GM19467 (cell line): ENCODE data around the gene VANGL1.

Experiments
- ATAC-seq: cut with Tn5 transposase; IDR thresholded peaks from one replicate; pipeline ENCODE4 v1.9.1; 2021; ENCODE audit warnings: mild to moderate bottlenecking, moderate library complexity; ENCODE audit not compliant: unreplicated experiment

VANGL1 gene

DNA sequence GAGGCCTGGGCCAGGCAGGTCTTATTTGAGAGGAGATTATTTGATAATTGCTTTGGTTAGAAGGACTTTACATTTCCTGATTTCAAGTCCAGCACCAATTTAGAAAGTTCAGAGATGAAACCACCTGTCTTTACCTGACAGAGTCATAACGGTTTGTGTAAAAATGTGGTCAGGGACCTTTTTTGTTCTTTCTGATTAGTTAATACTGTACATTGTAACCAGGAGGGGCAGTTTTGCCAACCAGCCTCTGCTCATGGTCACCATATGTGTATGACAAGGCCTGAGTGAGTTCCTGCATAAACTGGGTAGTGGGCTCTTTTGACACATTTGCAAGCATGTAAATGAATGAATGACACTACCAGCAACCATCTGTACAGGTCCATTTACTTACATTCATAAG lies 55.8 kb downstream of the VANGL1 start:
- ATAC-seq = no peak

DNA sequence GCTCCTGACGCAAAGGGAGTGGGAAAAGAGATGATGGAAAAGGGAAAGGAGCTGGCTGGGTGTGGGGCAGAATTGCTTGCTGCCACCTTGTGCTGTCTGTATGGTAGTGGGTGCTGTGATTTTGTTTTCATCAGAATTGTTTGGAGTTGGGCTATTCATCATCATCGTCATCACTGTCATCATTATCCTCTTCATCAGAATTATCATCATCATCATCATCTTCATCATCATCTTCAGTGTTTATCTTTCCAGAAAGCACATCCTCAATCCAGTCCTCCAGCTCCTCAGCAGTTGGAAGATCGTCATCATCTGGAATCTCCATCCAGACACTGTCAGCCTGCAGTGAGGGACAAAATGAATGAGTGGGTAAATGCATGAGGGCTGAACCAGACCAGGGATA lies 59.3 kb downstream of the VANGL1 start:
- no peak for ATAC-seq

DNA sequence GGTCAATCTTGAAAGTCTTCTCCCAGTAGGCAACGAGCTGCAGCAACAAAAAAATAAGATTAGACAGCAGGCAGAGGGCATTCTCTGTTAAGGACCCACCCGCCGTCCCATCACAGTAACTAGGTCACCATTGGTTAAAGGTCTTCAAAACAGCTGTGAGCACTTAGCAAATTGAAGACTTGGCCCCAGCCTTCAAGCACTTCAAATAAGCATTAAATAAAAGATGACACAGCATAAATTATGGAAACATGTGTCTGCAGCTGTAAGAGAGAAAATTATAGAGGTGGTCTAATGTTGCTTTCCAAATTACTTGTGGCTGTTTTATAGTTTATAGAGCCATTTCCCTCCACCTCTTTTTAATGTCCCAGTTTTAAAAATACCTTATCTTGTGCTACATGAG lies 61.2 kb downstream of the VANGL1 start:
- ATAC-seq = no peak

DNA sequence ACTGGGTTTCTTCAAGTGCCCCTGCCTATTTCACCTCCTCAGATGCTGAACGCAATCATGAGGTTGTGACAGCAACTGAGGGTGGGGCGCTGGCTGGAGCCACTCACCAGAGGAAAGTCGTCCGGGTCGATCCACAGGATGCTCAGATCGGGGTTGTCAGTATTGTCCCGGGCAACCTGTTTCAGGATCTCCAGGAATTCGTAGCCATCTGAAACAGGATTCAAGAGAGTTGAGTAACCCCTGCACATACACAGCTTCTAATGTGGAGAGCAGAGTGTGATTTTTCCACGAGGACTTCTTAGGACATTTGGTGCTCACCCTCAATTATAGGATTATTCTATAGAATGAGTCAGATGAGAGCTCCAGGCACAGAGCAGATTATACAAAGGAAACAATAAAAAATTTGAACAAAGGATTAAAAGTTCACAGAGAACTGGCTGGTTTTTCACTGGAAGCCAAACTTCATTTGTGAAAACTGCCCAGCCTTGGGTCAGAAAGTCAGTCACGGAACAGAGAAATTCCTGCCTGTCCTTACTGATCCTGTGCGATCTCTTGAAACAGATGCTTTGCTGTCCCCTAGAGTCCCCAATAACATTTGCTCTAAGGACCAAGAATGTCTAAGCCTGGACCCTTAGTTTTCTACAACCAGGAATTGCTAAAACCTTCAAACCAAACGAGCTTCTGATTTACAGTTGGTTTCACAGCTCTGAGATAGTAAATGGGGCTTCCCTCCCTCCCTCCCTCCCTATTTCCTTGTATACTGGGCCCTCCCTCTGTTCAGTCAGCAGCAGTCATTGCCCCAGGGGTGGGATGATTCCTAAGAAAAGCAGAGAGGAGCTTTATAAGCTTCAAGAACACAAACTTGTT lies 63.5 kb downstream of the VANGL1 start:
- ATAC-seq = no peak

DNA sequence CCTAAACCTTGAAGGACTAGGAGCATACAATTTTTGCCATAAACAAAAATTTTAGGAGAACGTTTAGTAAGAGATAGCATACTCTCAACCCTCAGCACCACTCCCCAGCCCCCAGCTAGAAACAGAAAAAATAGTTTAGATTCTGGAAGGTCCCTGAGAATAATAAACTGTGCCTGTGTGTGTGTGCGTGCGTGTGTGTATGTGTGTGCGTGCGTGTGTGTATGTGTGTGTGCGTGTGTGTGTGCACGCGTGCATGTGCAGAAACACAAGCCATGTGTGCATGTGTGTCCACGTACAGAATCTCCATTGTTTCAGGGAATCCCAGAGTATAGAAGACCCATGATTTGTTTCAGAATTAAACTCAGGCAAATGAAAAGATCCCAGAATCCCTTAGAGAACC lies 64.2 kb downstream of the VANGL1 start:
- ATAC-seq = no peak

DNA sequence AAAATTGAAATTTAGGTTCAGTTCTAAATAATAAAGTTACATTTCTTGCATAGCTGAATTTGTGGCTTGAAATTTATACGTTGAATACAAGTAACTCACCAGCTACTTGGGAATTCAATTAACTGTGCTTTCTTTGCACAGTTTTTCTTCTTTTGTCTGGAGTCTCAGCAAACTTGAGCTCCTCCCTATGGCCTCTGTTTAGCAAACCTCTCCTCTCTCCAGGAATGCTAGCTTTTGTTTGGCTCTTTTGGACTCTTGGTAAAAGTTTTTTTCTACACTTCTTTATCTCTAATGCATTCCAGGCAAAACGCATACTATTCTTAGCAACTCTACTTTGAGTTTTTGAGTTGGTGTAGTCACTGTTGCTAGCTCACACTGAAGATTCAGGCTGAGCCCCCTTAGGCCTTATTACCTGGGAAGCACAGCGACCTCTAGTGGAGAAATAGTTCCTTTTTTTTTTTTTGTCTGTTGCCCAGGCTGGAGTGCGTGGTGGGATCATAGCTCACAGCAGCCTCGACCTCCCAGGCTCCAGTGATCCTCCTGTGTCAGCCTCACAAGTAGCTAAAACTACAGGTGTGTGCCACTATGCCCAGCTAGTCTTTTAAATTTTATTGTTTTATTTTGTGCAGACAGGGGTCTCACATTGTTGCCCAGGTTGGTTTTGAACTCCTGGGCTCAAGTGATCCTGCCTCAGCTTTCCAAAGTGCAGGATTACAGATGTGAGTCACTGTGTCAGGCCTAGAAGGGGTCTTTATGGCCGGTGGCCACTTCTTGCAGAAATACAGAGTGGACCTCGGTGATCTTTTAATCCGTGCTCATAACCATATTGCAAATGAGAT lies 65.0 kb downstream of the VANGL1 start:
- no peak for ATAC-seq

DNA sequence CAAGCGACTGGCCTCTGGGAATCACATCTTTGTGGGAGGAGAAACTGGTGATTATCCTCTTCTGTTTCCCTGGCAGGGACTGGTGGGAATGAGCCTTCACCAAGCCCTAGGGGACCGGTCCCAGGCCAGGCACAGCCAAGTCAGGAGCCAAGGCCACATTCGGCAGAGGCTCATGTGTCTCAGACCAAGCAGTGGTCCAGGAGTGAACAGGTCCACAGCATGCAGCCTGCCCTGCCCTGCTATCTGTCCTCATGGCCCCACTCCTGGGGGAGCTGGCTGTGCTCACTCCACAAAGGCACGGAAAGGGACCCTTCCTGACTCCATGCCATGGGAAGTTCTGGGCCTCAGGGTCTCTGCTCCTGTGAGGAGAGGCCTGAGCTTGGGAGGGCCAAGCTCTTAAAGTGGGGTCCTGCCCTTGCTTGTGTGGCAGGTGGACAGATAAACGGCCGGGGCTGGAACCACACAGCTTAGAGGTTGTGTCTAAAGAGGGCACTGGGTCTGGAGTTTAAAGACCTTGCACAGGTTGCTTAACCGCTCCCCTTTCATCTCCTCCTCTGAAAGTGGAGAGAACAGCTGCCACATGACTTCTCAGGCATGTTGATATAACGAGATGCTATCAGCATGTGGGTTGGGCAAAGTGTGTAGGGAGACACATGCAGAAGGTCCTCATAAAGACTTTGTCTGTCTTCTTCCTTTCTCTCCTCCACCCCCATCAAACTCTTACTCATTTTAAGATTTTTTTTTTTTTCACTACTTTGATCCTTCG lies 69.3 kb downstream of the VANGL1 start:
- ATAC-seq = no peak

DNA sequence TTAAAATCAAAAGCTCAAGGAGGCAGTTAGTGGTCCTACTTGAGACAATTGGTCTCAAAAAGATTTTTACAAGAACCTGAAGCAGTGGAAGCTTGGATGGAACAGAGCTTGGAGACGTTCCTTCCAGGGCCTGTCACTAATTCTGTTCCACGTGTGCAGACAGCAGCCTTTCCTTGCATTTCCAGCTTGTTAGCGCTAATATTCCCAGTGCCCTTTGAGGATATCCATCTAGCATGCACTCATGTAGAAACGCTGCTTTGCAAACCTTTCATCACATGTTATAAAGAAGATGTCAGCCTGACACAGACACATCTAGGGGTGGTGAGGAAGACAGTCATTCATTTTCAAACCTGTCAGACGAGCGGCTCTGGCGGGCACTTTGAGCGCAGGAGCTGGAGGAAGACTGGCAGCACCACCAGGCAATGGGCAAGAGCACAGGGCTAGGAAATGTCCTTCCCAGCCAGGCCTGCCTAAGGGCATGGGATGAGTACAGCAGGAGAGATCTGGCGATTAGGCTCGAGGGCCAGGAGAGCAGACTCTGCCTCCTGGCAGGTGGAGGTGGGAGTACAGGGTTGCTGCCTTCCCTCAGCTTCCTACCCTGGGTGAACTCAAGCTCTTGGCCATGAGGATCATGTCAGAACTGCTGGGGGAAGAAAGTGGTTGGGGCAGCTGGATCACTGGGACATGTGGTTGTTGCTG lies 71.3 kb downstream of the VANGL1 start:
- ATAC-seq = no peak

DNA sequence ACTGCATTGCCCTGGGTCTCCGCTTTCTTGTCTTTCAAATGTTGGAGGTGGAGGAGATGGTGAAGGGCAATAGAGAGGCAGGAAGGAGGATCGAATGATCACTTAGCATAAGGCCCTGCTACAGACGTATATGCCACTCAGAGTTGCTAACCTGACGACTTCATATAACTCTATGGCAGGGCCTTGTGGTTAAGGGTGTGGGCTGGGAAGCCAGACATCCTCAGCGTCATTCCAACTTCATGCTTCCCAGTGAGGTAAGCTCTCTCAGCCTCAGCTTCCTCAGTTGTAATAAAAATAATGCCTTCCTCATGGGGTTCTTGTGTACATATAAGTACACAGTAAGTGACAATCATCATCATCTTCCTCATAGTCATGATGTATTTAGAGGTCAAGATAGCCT lies 72.1 kb downstream of the VANGL1 start:
- no peak for ATAC-seq

DNA sequence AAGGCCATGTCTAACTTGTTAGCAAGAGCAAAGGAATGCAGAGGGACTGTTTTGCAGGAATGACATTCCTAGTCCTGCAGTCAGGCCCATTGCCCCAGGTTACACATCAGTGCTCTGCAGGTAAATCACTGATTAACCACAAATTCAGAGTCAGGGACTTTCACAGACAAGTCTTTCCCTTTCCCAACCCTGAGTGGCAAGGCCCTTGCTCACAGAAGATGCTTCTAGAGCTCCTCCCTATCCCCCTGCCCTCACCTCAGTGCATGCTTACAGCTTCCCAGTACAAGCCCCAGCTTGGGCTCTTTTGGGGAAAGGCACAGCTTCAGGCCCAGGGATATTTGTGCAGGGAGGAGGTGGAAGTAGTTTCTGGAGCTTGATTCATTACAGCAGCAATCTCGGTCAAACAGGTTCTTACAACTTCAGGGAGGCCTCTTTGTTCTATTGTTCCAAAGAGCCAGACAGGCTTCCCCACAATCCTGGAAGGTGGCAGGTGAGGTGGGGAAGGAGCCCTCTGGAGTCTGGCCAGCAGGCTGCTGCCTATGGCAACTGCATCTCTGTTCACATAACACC lies 72.9 kb downstream of the VANGL1 start:
- no peak for ATAC-seq

DNA sequence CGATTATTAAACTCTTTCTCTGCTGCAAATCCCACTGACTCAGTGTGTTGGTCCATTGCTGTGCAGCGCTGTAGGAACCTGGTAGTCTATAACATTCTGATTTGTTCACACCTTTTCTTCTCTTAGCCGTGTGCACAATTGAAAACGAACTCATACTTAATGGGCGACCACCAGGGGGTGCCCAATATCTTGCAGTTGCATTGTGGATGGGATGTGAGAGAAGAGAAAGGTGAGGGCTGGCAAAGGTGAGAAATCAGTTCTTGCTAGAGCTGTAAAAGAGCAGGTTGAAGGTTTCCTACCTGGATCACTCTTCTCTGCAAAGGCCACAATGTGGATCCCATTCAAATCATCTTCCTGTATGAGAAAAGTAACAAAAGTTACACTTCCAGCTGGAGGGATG lies 75.8 kb downstream of the VANGL1 start:
- ATAC-seq = no peak

DNA sequence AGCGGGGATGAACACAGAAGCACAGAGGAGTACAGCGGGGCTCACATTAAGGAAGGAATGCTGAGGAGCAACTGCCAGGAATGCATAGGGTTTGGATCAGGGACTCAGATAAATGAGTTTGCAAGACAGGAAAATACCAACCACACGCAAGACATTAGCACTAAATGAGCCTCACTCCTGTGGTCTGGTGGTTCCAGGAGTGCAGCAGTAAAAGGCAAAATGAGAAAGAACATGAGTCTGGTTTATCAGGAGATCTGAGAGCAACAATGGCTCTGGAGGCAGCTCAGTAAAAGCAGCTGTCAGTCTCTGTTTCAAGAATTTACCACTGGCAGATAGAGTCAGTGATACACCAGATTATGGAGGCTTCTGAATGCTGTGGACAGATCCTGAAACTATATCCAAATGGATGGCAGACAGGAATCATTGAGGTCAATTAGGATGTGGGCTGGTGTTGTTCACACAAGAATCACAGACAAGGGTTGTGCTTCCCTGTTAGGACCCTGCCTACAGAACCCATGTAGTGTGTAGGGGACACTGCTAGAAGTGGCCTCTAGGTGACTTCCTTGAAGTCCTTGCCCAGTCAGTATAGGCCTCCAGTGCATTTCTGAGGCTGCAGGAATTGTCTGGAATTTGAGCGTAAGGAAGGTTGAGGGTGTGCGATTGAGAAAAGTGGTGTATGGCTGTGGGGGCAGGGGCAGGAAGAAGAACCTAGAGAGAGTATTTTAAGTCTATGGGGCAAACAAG lies 76.4 kb downstream of the VANGL1 start:
- ATAC-seq = no peak

DNA sequence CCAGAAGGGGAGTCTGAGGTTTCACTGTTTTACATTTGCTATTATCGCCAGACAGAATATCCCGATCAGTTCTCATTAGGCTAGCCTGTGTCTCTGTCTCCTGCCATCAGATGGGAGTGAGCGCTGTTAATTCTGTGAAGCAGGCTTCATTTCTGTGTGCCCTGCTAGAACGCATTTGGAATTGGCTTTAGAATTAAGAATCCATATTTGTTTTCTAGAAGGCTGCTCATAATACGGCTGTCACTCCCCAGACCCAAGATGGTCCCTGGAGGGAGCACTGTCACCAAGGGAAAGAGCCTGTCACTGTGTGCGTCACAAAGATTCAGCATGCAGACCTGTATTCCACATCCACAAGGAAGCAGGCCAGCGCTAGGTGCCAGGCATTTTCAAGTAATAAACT lies 77.5 kb downstream of the VANGL1 start:
- ATAC-seq = no peak

DNA sequence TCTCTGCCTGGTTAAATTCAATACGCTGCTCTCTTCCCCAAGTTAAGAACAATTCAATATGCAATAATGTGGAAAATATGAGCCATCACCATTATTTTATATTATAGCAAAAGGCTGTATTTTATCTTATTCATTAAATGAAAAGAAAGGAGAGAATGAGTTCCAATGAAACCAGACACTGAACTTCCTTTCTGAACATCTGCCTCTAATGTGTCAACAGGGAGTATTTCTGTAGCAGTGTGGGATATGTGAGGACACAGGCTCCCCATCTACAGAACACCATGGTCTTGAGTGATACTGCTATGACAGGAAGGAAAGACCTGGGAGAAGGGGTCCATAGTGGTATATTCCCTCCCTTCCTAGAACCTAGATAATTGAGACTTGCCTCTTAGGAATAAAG lies 80.5 kb downstream of the VANGL1 start:
- ATAC-seq = no peak

DNA sequence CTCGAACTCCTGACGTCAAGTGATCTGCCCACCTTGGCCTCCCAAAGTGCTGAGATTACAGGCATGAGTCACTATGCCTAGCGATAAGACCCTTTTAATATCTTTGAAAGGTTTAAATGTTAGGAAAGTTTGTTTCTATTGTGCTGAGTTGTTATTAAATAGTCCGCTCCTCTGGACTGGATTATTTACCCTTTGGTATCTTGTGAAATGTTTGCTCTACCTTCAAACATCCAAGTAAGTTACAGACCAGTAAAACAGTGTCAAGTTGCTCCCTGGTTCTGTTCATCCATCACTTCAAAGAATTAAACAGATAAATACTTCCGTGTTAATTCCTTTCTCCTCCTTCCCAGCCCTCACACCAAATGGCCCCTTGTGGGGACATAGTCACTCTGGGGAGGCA lies 82.0 kb downstream of the VANGL1 start:
- ATAC-seq = no peak

DNA sequence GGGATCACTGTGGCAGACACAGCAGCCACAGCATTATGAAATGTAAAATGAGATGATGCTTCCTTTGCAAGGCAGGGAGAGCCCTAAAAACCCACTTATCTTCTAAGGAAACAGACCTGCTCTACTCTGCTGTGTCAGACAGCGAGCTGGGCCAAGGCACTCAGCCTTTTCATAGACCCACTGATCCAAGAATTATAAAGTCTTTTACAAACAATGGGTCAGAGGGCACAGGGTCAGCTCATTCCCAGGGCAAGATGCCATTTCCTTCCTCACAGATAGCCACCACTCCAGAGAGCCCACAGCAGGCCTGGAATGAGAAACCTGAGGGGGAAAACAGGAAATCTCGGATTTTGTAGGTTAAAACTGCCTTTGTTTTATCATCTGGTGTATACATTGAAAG lies 83.8 kb downstream of the VANGL1 start:
- ATAC-seq = no peak

DNA sequence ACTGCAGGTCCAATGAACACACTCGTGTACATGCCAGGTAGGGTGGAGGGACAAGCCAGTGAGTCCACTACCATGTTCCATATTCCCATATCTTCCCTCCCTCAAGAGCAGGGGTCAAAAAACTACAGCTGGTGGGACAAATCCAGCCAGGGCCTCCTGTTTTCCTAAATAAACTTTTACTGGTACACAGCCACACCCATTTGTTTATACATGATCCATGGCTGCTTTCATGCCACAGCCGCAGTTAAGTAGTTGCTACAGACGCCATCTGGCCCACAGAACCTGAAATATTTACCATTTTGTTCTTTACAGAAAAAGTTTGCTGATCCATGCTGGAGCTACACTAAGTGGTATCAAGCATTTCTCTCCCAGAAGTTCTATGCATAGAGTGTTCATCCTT lies 84.4 kb downstream of the VANGL1 start:
- ATAC-seq = no peak

DNA sequence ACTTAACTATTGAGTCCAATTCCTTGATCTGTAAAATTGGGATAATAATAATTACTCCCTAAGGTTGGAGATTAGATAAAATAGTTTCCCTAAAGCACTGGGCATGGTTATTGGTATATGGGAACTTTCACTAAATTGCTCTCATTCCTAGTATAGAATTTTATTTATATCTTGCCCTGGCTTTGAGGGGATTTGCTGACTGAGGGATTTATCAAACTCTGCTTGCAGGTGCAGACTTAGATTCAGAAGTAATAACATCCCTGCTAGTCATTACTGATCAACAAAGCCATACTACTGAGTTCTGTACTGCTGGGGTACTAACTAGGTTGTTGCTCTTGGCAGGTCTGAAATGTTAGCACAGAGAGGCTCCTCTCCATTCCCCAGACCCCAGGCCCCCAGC lies 84.8 kb downstream of the VANGL1 start:
- ATAC-seq = no peak

DNA sequence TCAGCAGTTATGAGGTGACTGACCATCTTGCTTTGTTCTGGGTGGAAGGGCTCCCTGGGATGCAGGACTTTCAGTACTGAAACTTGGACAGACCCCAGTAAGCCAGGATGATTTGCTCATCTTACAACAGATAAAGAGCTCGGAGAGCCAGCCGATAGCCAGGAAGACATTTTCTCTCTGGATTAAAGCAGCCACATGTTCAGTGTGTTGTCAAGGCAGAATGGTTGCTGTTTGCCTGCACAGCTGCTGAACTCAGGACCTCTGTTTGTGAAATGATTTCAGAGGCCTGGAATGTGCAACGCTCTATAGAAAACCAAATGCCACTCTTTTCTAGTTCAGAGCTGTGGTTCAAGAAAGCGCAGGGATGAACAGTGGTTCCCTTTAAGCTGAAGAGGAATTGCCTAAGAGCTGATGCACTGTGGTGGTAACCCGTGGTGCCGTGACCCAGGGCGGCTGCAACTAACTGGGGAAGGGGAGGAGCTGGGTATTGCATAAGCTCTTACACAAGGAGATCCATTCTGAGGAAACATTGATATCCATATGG lies 86.0 kb downstream of the VANGL1 start:
- no peak for ATAC-seq

DNA sequence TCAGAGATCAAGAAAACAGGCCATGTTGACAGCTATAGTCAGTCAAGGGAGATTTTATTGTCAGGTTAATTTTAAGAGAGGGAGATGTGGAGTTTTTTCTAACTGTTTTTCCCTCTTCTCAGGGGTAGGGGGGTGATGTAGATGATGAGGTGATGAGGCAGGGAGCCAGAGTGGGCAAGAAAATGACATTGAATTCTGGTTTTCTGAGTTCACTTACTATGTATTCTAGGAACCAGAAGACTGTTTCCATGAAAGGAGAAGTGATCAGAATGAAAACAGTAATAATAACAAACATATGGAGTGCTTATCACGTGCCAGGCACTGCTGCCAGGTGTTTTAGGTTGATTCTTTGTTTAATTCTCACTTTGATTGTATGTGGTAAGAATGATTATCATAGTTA lies 86.6 kb downstream of the VANGL1 start:
- ATAC-seq = no peak
